ENCODE results near the gene PRKCB.
"Not testable (repeated sequence)": the region's sequence is repeated elsewhere in the genome, so short reads cannot be mapped to it uniquely, and the experiment has no call there.

- TF ChIP-seq EZH2 (IDR thresholded peaks at IDR 0.05; ENCODE audit: low read length, unreplicated experiment); CTCF (conservative IDR thresholded peaks at IDR 0.05; ENCODE audit: low read depth, low read length): not testable (repeated sequence)
Measured at GRCh38 chr16:24014955-24015354, 179.2 kb downstream of the PRKCB start.

Data from PC-3 (cell line).